ENCODE measurements around the gene UBE2E2.

UBE2E2 gene

GRCh38 chr3:23389089-23389488 lies 186.0 kb downstream of the UBE2E2 start:
- DNase-seq (ENCODE audit: low read depth in 2 of 2) = no peak

- no peak for DNase-seq (ENCODE audit: low read depth in 2 of 2)
Measured at GRCh38 chr3:23389686-23390085, 186.6 kb downstream of the UBE2E2 start.

- DNase-seq (ENCODE audit: low read depth in 2 of 2) = no peak
Measured at GRCh38 chr3:23390446-23390845, 187.3 kb downstream of the UBE2E2 start.

GRCh38 chr3:23390989-23391553 lies 187.9 kb downstream of the UBE2E2 start:
- no peak for DNase-seq (ENCODE audit: low read depth in 2 of 2)

GRCh38 chr3:23395115-23395514 lies 192.0 kb downstream of the UBE2E2 start:
- DNase-seq (ENCODE audit: low read depth in 2 of 2) = no peak

GRCh38 chr3:23396746-23397145 lies 193.6 kb downstream of the UBE2E2 start:
- no peak for DNase-seq (ENCODE audit: low read depth in 2 of 2)

- DNase-seq (ENCODE audit: low read depth in 2 of 2) = no peak
Measured at GRCh38 chr3:23399221-23399620, 196.1 kb downstream of the UBE2E2 start.

- no peak for DNase-seq (ENCODE audit: low read depth in 2 of 2)
Measured at GRCh38 chr3:23402728-23403492, 199.8 kb downstream of the UBE2E2 start.

- DNase-seq (ENCODE audit: low read depth in 2 of 2) = no peak
Measured at GRCh38 chr3:23404246-23404645, 201.1 kb downstream of the UBE2E2 start.

- DNase-seq (ENCODE audit: low read depth in 2 of 2) = no peak
Measured at GRCh38 chr3:23405081-23405480, 202.0 kb downstream of the UBE2E2 start.

GRCh38 chr3:23406601-23407000 lies 203.5 kb downstream of the UBE2E2 start:
- no peak for DNase-seq (ENCODE audit: low read depth in 2 of 2)

GRCh38 chr3:23418026-23418425 lies 214.9 kb downstream of the UBE2E2 start:
- no peak for DNase-seq (ENCODE audit: low read depth in 2 of 2)

- no peak for DNase-seq (ENCODE audit: low read depth in 2 of 2)
Measured at GRCh38 chr3:23421811-23422516, 218.8 kb downstream of the UBE2E2 start.

GRCh38 chr3:23422517-23422851 lies 219.4 kb downstream of the UBE2E2 start:
- DNase-seq (ENCODE audit: low read depth in 2 of 2) = no peak

- no peak for DNase-seq (ENCODE audit: low read depth in 2 of 2)
Measured at GRCh38 chr3:23425410-23425809, 222.3 kb downstream of the UBE2E2 start.

GRCh38 chr3:23430781-23431398 lies 227.8 kb downstream of the UBE2E2 start:
- DNase-seq (ENCODE audit: low read depth in 2 of 2) = no peak

GRCh38 chr3:23431764-23432163 lies 228.6 kb downstream of the UBE2E2 start:
- no peak for DNase-seq (ENCODE audit: low read depth in 2 of 2)

- no peak for DNase-seq (ENCODE audit: low read depth in 2 of 2)
Measured at GRCh38 chr3:23435318-23435717, 232.2 kb downstream of the UBE2E2 start.

- DNase-seq (ENCODE audit: low read depth in 2 of 2) = no peak
Measured at GRCh38 chr3:23435904-23436303, 232.8 kb downstream of the UBE2E2 start.

GRCh38 chr3:23437484-23438145 lies 234.5 kb downstream of the UBE2E2 start:
- DNase-seq (ENCODE audit: low read depth in 2 of 2) = no peak

GRCh38 chr3:23438657-23439056 lies 235.5 kb downstream of the UBE2E2 start:
- DNase-seq (ENCODE audit: low read depth in 2 of 2) = no peak

GRCh38 chr3:23439080-23439479 lies 236.0 kb downstream of the UBE2E2 start:
- no peak for DNase-seq (ENCODE audit: low read depth in 2 of 2)
